ENCODE data around the gene TTYH1. TPM values are rescaled to one million over a fixed set of nuclear protein-coding genes. Genes with fewer than 3 reads are reported as not detected.

TTYH1 gene
- polyA plus RNA-seq, 2 of the 4 experiments (the other 2 are of a cell fraction): 0.15 to 0.31 TPM

DNA sequence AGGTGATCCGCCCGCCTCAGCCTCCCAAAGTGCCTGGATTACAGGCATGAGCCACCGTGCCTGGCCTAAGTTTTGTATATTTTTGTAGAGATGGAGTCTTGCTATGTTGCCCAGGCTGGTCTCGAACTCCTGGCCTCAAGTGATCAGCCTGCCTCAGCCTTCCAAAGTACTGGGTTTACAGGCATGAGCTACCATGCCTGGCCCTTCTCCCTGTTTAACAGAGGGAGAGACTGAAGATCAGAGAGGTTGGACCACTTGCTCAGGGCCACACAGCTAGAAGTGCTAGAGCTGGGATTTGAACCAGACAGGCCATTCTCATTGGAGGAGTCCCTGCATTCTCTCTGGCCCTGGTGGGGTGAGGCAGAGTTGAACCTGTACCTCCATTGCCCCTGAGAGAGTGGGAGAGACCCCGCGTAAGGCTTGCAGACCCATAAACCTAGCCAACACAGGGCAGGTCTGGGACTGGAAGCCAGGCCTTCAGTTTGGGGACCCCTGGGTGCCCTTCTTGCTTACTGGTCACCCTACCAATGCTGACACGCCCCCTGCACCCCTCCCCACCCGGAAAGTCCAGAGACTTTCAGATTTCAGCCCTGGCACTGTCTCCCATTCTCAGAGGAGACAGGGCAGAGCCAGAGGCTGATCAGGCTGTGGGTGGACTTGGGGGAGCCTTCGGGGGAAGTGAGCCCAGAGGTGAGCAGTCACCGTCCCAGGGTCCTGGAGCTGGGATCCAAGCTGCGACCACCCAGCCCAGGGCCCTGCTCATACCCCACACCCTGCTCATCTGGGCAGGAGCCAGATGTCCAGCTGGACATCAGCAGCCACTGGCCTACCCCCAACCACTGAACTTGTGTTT, 13.3 kb downstream of the TTYH1 start:
- TF ChIP-seq, protein P1, sequence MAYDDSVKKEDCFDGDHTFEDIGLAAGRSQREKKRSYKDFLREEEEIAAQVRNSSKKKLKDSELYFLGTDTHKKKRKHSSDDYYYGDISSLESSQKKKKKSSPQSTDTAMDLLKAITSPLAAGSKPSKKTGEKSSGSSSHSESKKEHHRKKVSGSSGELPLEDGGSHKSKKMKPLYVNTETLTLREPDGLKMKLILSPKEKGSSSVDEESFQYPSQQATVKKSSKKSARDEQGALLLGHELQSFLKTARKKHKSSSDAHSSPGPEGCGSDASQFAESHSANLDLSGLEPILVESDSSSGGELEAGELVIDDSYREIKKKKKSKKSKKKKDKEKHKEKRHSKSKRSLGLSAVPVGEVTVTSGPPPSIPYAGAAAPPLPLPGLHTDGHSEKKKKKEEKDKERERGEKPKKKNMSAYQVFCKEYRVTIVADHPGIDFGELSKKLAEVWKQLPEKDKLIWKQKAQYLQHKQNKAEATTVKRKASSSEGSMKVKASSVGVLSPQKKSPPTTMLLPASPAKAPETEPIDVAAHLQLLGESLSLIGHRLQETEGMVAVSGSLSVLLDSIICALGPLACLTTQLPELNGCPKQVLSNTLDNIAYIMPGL (CRISPR knock-in tag; IDR thresholded peaks at IDR 0.05; ENCODE audit: borderline replicate concordance): no peak
- TF ChIP-seq, protein P2, sequence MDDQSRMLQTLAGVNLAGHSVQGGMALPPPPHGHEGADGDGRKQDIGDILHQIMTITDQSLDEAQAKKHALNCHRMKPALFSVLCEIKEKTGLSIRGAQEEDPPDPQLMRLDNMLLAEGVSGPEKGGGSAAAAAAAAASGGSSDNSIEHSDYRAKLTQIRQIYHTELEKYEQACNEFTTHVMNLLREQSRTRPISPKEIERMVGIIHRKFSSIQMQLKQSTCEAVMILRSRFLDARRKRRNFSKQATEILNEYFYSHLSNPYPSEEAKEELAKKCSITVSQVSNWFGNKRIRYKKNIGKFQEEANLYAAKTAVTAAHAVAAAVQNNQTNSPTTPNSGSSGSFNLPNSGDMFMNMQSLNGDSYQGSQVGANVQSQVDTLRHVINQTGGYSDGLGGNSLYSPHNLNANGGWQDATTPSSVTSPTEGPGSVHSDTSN (IDR thresholded peaks at IDR 0.05): no peak
- TF ChIP-seq ZC3H11A (IDR thresholded peaks at IDR 0.05): no peak
- peak; percentile 83 for TF ChIP-seq ZFP36 (IDR thresholded peaks at IDR 0.05; ENCODE audit: borderline replicate concordance, partially characterized antibody)
- Histone ChIP-seq H3K4me2 (no peak overlapping the region), H3K9me3 (no peaks in the 10 kb centered on the region), H3K4me1 (peaks cover 24% of the 10 kb centered on the region), H3K4me3 (no peak overlapping the region), H3K27ac (no peak overlapping the region)
- no peak for DNase-seq (ENCODE audit: low read depth in 1 of 2, low spot score in 1 of 2)
- no peak for FAIRE-seq
- WGBS (ENCODE audit: missing lambda C conversion rate): 39% methylated on average over 11 of the region's 11 CpGs
- POLR2A ChIA-PET: interaction anchor here (0.9 to 2.8 kb wide), 3 partner anchors 10 to 34 kb away, joined by 3 to 8 read pairs (median 4); partner anchors contain the start of gene LENG8
- CTCF ChIA-PET: interaction anchor here (0.9 to 4.5 kb wide), 6 partner anchors 10 to 37 kb away, joined by 3 to 39 read pairs (median 4); partner anchors contain the start of gene TTYH1
- ATAC-seq: no peak

DNA sequence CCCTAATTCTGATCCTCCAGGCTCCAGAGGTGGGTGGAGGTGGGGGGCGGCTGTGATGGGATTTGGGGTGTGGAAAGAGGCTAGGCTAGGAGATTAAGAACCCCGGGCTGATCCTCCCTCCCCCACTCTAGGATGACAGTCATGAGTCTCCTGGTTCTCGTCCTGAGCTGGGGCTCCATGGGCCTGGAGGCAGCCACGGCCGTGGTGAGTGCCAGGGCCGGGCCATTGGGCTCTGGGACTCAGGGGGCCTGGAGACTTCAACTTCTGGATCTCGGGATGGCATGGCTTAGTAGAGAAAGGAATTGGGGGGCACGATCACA, 13.9 kb downstream of the TTYH1 start:
- no peak overlapping the region for H3K27ac ChIP-seq
- no peaks in the 10 kb centered on the region for H3K9me3 ChIP-seq
- ChIA-PET CTCF (interaction anchor here (0.5 to 4.5 kb wide), 3 partner anchors 10 to 19 kb away, joined by 3 to 39 read pairs (median 3); partner anchors contain the start of gene TTYH1), POLR2A (interaction anchor here (0.5 to 2.8 kb wide), 4 partner anchors 10 to 49 kb away, joined by 3 to 8 read pairs (median 4); partner anchors contain the start of gene LENG8)
- peaks cover 24% of the 10 kb centered on the region for H3K4me1 ChIP-seq
- 52% methylated on average over 8 of the region's 8 CpGs for WGBS (ENCODE audit: missing lambda C conversion rate)
- TF ChIP-seq POLR2A (IDR thresholded peaks at IDR 0.05; ENCODE audit: low read length) (no peak), CBX2 (IDR thresholded peaks at IDR 0.05; ENCODE audit: borderline replicate concordance, low read depth) (no peak), RFX5 (IDR thresholded peaks at IDR 0.05) (no peak), PHF8 (IDR thresholded peaks at IDR 0.05; ENCODE audit: borderline replicate concordance, low read depth) (no peak), ZC3H11A (IDR thresholded peaks at IDR 0.05) (no peak), NPAS2 (CRISPR knock-in tag; IDR thresholded peaks at IDR 0.05; ENCODE audit: borderline replicate concordance) (no peak), EP300 (IDR thresholded peaks at IDR 0.05) (no peak), HEYL (CRISPR knock-in tag; IDR thresholded peaks at IDR 0.05) (no peak), MAZ (IDR thresholded peaks at IDR 0.05; ENCODE audit: borderline replicate concordance, low read depth, low read length) (no peak), ZFP36 (IDR thresholded peaks at IDR 0.05; ENCODE audit: borderline replicate concordance, partially characterized antibody) (no peak), GATA3 (IDR thresholded peaks at IDR 0.05; ENCODE audit: borderline replicate concordance) (no peak), JUN (IDR thresholded peaks at IDR 0.05) (no peak), FOSL2 (IDR thresholded peaks at IDR 0.05) (no peak), FOSL2 (CRISPR knock-in tag; IDR thresholded peaks at IDR 0.05) (no peak)
- TF ChIP-seq, protein P3, sequence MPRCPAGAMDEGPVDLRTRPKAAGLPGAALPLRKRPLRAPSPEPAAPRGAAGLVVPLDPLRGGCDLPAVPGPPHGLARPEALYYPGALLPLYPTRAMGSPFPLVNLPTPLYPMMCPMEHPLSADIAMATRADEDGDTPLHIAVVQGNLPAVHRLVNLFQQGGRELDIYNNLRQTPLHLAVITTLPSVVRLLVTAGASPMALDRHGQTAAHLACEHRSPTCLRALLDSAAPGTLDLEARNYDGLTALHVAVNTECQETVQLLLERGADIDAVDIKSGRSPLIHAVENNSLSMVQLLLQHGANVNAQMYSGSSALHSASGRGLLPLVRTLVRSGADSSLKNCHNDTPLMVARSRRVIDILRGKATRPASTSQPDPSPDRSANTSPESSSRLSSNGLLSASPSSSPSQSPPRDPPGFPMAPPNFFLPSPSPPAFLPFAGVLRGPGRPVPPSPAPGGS (IDR thresholded peaks at IDR 0.05): no peak
- TF ChIP-seq, protein P1 (CRISPR knock-in tag; IDR thresholded peaks at IDR 0.05; ENCODE audit: borderline replicate concordance): no peak
- no peak overlapping the region for H3K4me2 ChIP-seq
- FAIRE-seq (no peak), ATAC-seq (no peak), DNase-seq (ENCODE audit: low read depth in 1 of 2, low spot score in 1 of 2) (no peak)
- H3K4me3 ChIP-seq: no peak overlapping the region
